Activated CD8-positive, alpha-beta memory T cell treated with anti-CD3 and anti-CD28 coated beads, Interleukin-2, amount 50 U/mL, for 4 hours (primary cell): ENCODE results near the gene HOXA11.

ENCODE experiments used
- DNase-seq: peaks from one replicate; pipeline ENCODE4 v3.0.0-alpha.2; 2020

The HOXA11 gene

GRCh38 chr7:27144781-27145164, 40.3 kb downstream of the HOXA11 start:
- no peak for DNase-seq

DNA sequence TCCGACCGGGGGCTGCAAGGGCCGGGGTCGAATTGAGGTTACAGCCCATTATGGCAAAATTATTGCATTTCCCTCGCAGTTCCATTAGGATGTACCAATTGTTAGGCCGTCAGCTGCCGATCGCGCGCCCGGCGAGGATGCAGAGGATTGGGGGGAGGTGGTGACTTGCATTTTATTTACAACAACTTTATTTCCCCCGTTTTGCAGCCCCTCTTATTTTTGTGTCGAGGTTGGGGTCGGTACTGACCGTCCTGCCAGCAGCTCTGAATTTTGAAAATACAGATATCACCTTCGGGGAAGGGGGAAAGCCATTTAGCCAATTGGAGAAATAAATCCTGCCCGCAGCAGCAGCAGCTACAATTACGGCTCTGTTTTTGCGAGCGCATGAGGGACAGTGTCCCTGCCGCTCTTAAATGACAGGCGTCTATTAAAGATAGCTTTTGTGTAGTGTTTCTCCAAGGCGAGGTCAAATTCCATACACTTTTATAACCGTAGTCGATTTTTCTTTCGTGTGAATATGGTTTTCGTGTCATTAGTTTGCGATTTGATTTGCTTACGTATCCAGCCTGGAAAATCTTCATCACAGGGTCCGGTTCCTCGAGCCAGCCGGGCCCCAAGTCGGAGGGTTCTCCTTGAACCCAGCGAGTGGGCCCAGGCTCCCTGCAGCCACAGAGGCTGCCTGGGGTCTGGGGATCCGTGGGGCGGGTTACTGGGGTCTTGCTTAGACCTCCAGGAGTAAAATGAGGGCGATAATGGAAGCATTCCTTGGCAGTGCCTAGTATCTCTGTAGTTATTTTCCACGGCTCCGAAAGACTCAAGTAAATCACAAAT, 40.9 kb downstream of the HOXA11 start:
- no peak for DNase-seq

GRCh38 chr7:27143023-27143949, 41.7 kb downstream of the HOXA11 start, which contains the start of gene HOXA5:
Gene HOXA5 (minus strand): TSS chr7:27143681. CDS start chr7:27143607, 74 bp downstream.
- DNase-seq = no peak

DNA sequence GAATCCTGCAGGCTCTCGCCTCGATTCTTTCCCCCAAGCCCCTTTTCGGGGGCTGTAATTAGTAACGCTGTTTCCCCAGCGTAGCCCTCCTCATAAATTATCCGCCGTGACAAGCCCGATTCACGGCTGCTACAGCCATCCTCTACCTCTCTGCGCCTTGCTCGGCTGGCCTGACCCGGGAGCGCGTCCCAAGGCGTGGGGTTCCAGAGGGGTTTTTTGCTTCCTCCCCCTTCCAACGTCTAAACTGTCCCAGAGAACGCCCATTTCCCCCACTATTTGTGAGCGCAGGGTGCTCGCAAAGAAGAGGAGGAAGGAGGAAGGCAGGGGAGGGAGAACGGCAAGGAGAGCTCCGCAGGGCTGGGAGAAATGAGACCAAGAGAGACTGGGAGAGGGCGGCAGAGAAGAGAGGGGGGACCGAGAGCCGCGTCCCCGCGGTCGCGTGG, 42.4 kb downstream of the HOXA11 start:
- DNase-seq = no peak

DNA sequence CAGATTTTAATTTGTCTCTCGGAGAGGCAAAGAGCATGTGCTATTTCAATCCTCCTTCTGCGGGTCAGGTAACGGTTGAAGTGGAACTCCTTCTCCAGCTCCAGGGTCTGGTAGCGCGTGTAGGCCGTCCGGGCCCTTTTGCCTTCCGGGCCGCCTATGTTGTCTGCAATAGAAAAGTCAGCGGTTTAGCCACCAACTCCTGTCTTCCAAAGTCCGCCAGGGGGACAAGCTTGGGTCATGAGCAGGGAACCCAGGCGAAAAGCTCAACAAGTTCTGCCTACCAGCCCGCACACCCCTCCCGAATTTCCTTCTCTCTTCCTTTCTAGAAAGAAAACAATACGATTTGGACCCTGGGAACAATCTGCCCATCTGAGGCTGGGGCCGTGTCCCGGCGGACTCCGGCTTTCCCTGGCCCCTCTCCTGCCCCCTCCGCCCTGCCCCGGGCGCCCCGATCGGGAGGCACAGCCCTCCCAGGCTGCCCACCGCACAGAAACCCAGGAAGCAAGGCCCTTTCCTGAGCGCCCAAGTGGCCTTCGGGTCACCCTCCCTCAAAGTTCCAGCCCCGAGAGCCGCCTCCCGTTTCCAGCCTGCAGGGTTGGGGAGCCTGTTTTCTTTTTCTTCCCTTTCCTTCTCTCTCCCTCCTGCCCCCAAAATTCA, 43.0 kb downstream of the HOXA11 start:
- DNase-seq = no peak

- DNase-seq = no peak
Observed at GRCh38 chr7:27141137-27141922, 43.7 kb downstream of the HOXA11 start.

DNA sequence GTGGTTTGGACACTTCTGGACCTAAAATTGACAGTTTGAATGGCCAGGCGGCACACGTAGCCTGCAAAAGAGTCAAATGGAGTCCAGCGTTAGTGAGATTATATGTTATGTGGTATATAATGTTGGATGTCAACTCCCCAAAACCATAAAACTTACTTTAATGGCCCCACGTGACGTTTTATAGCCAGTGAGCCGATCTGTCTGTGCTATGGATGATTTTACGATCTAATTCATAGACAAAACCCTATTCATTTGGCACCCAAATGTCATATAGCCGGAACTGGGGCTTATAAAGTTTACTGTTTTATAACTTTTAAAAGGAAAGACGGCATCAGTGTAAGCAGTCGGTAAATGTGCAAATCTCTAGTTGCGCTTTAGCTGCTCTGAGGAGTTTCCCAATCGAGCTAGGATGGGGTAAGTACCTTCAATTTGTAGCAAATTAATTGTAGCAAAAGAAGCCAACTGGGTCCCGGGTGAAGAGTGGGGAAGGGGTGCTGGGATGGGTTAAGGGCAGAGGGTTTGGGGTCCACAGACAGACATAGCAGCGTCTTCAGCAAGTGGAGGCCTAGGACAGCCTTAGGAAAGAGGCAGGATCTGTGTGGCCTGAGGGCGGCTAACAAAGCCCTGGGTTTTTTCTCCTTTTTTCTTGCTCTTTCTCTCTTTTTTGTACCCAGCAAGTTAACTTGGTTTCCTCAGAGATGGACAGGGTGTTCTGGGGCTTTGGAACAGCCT, 44.7 kb downstream of the HOXA11 start:
- DNase-seq = no peak

- no peak for DNase-seq
Observed at GRCh38 chr7:27139334-27140125, 45.5 kb downstream of the HOXA11 start.

DNA sequence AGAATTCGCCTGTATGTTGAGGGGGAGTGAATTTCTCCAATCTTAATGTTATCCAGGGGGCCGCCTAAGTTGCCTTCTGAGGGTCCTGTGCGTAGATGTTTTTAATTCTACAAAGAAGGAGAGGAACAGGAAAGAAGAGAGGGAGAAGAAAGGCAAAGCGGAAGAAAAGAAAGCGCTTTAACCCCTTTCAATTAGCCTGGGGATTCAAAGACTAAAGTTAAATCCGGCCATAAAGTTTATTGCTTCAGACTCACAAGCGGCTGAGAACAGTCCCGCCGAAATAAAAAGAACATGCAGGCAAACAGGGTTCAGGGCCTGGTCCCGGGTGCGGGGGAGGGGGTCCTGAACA, 46.1 kb downstream of the HOXA11 start:
- DNase-seq = no peak

DNA sequence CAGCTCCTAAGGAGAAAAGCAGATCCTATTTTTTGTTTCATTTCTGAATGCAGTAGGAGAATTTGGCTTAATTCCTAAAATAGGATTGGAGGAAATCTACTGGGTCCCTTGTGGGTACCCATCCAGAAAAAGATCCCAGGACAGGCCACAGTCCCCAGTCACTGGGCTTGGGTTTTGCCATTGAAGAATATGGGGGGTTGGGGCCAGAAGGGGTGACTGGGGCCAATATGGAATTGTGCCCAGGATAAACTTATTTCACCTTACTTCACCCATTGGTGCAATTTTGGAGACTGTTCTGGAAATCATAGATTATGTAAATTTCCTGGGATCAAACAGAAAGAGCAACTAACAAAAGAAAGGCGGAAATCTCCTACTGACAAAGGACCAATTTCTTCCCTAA, 46.6 kb downstream of the HOXA11 start:
- no peak for DNase-seq

DNA sequence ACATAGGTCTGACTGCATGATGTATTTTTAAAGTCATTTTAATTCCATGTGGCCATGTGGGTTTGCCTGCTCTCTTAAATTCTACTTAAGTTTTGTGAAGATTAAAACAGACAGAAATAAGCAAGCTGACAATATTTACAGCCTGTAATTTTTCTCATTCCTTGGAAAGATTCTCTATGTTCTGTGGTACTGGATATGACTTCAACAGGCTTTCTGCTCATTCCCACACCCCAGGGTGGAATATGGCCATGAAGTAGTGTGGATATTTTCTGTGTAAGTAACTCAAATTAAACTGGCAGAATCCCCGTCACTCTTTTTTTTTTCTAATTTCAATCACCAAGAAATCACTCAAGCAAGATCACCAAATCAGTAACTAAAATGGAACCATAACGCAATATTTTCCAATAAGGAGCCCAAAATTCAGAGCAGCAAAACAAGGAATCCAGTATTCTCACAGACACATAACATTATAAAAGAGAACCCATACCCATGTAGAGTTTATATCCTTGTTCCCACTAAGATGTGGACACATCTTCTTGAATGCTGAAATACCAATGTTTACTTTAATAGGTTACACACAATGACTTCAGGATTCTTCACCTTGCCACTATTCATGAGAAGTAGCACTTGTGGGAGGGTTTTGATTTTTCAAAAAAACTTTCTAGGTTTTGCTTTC, 47.3 kb downstream of the HOXA11 start:
- DNase-seq = no peak

GRCh38 chr7:27134392-27134791, 50.6 kb downstream of the HOXA11 start:
- no peak for DNase-seq

GRCh38 chr7:27133409-27134231, 51.4 kb downstream of the HOXA11 start:
- no peak for DNase-seq

DNA sequence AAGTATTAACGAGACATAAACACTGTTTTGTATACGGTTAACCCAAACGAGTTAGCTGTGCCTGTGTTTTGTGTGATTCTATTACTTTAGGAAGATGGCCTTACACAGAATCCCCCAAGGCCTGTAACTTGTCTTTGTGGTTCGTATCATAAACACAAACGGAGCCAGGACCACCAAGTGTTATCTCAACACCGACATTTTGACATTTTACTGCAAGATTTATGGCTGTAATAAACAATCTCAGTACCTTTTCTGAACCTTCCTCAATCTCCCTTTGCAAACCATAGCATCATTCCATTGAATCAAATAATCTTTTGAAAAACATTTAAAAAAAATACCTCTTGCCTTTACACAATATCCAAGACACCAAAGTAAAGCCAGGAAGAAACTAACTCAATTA, 52.1 kb downstream of the HOXA11 start:
- no peak for DNase-seq

- DNase-seq = no peak
Observed at GRCh38 chr7:27132214-27132613, 52.8 kb downstream of the HOXA11 start.

DNA sequence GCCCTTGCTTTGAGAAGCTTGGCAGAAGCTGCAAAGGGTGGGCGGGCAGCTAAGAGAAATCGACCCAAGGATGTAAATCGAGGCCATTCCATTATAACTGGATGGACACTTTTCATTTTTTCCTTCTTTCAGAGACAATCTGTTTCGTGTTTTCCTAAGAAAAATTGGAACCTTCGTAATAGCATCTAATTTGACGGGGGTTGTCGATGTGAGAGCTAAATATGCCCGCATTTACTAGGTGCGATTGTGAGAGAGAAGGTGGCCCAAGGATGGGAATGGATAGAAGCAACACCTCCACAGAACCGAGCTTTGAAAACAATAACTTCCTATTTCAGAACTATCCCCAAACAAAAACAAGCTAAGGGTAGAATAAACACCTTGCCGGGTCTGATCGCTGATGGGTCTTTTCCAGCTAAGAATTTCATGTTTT, 53.6 kb downstream of the HOXA11 start:
- DNase-seq = no peak
